Muscle layer of duodenum (tissue), 2 donors: Measurements from ENCODE around the gene TSPAN4.

ENCODE experiments used
- H3K27ac ChIP-seq: one replicate; pipeline ENCODE4 v1.7.0; 2013; ENCODE audit warnings: mild to moderate bottlenecking, low read length
- H3K27me3 ChIP-seq: one replicate; pipeline ENCODE4 v1.7.0; 2013; ENCODE audit warnings: low read depth, mild to moderate bottlenecking, control low read depth, low read length
- H3K36me3 ChIP-seq, 2 donors: one replicate each; pipeline ENCODE4 v1.7.0; 2013; ENCODE audit warnings: low read length in 2 of 2, control low read depth in 1 of 2, mild to moderate bottlenecking in 1 of 2; ENCODE audit not compliant: insufficient read depth in 2 of 2, control insufficient read depth in 1 of 2
- H3K4me1 ChIP-seq, 2 donors: one replicate each; pipeline ENCODE4 v1.7.0; 2013; ENCODE audit warnings: low read length in 2 of 2, mild to moderate bottlenecking in 2 of 2, control low read depth in 1 of 2, moderate library complexity in 1 of 2; ENCODE audit not compliant: insufficient read depth in 2 of 2, control insufficient read depth in 1 of 2
- H3K4me3 ChIP-seq, 2 donors: one replicate each; pipeline ENCODE4 v1.7.0; 2013; ENCODE audit warnings: low read length in 2 of 2, low read depth in 1 of 2, mild to moderate bottlenecking in 1 of 2
- H3K9me3 ChIP-seq, 2 donors: one replicate each; pipeline ENCODE4 v1.7.0; 2013; ENCODE audit warnings: low read length in 2 of 2, control low read depth in 1 of 2, mild to moderate bottlenecking in 1 of 2; ENCODE audit not compliant: control insufficient read depth in 1 of 2
- donor health status: healthy.

TSPAN4 gene, protein sequence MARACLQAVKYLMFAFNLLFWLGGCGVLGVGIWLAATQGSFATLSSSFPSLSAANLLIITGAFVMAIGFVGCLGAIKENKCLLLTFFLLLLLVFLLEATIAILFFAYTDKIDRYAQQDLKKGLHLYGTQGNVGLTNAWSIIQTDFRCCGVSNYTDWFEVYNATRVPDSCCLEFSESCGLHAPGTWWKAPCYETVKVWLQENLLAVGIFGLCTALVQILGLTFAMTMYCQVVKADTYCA

DNA sequence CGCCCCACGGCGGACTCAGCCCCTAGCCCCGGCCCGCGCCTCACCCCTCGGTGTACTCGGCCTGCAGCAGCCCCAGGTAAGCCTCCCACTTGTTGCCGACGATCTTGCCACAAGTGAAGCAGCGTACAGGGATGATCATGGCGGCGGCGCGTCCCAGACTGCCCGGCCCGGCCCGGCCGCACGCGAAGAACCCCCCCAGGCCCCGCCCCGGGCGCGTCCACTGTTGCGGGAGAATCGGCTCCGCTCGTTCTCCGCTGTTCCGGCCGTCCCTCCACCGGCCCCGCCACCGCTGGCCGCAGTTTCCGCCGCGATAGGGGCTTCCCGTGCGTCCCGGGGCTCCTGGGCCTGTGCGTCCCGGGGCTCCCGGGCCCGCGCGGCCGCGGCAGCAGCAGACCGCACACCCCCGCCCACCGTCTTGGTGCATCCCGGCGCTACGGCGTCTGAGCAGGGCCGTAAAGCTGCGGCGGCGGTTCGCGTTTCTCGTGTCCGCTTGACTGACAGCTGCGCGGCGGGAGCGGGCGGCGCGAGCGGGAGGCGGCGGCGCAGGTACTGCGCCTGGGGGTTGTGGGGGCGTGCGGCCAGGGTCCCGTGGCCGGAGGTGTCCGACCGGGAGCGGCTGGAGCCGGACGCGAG lies at the start of gene TSPAN4, which contains the start of gene POLR2L:
Gene TSPAN4 (plus strand): TSS at position 483 of the 633 bp plus-strand sequence. CDS start 7,453 bp downstream, outside the sequence.
Gene POLR2L (minus strand): TSS at position 160 of the 633 bp plus-strand sequence. CDS start 21 bp downstream, at position 139.
- H3K4me1 ChIP-seq = peaks cover 11 to 56% of the 10 kb centered on the region in 2 donors
- H3K4me3 ChIP-seq = peak within 1 kb of the TSS; percentile 74 to 99
- no peaks in the 10 kb centered on the region for H3K27me3 ChIP-seq
- H3K9me3 ChIP-seq = no peaks in the 10 kb centered on the region
- H3K36me3 ChIP-seq = peaks cover 10 to 32% of the 10 kb centered on the region in 2 donors
- peak within 1 kb of the TSS; percentile 45 for H3K27ac ChIP-seq

DNA sequence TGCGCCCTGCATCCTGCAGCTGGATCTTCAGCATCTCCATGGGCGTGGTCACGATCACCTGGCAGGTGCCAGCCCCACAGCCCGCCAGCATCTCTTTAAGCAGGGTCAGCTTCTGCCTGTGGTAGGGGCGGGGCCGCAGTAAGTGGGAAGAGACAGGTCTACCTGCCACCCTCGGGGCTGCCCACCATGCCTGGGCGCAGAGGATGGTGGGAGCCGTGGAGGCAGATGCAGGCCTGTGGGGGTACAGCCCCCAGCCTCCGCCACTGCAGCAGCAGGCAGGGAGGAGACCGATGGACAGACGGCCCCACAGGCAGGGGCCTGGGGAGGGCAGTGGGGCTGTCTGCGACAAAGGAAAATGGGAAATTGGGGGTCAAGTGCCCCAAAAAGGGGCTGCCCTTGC lies 49.8 kb upstream of the TSPAN4 start:
- Histone ChIP-seq H3K36me3 (peaks cover 0 to 20% of the 10 kb centered on the region in 2 donors), H3K27ac (no peak overlapping the region)

DNA sequence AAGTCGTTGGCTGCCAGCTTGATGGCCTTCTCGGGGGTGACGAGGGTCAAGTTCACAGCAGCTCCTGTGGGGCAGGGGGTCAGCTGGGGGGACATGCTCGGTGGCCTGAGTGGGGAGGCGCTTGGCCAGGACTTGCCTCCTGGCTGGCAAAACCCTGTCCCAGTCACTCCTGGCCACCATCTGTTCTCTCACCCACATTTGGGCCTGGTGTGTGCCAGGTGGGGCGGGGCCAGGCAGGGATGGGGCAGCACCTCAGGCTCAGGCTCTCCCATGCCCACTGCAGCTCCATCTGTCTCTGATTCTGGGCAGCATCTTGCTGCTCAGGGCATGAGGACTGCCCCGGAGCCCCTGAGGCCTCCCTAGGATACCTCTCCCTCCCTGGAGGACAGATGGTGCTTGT lies 49.1 kb upstream of the TSPAN4 start:
- Histone ChIP-seq H3K4me1 (peaks cover 7 to 37% of the 10 kb centered on the region in 2 donors), H3K27ac (no peak overlapping the region), H3K9me3 (no peaks in the 10 kb centered on the region), H3K4me3 (no peak overlapping the region), H3K36me3 (peaks cover 0 to 20% of the 10 kb centered on the region in 2 donors), H3K27me3 (peaks cover 7% of the 10 kb centered on the region)

More for the DNA sequence above, 49.8 kb upstream of the TSPAN4 start:
- Histone ChIP-seq H3K27me3 (peaks cover 7% of the 10 kb centered on the region), H3K9me3 (no peaks in the 10 kb centered on the region), H3K4me1 (peaks cover 7 to 34% of the 10 kb centered on the region in 2 donors), H3K4me3 (no peak overlapping the region)

DNA sequence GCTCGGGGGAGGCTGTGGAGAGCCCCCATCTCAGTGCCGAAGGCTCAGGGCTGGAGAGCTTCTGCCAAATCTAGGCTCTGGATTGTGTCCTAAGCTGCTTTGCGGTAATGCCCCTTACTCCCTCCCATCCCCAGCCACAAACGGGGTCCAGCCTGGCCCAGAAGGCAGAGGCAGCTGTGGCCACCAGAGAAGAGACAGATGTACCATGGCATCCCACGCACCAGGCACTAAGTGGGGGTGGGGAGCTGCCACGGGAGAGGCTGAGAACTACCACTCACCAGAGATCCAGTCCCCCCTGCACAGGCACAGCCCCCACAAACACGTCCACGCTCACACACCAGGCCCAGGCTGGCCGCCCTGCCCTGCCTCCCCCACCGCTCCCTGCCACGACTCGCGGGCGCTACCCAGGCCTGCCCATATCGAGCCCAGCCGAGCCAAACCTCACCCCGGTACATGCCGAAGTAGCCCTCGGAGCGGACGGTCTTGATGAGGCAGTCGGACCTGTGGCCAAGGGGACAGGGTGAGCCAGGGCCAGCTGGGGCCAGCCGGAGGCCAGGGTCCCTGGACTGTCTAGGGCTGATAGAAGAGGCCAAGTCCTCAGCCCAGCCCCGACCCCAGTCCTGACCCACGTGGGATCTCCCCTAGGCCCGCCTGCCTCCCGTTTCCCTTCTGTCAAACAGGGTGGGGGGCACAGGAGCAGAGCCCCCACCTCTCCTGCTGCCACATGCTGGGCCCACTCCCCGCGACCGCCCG lies 48.5 kb upstream of the TSPAN4 start:
- Histone ChIP-seq H3K27me3 (peaks cover 5% of the 10 kb centered on the region), H3K27ac (no peak overlapping the region), H3K36me3 (peaks cover 0 to 20% of the 10 kb centered on the region in 2 donors), H3K4me1 (peaks cover 7 to 34% of the 10 kb centered on the region in 2 donors), H3K4me3 (no peak overlapping the region), H3K9me3 (no peaks in the 10 kb centered on the region)

DNA sequence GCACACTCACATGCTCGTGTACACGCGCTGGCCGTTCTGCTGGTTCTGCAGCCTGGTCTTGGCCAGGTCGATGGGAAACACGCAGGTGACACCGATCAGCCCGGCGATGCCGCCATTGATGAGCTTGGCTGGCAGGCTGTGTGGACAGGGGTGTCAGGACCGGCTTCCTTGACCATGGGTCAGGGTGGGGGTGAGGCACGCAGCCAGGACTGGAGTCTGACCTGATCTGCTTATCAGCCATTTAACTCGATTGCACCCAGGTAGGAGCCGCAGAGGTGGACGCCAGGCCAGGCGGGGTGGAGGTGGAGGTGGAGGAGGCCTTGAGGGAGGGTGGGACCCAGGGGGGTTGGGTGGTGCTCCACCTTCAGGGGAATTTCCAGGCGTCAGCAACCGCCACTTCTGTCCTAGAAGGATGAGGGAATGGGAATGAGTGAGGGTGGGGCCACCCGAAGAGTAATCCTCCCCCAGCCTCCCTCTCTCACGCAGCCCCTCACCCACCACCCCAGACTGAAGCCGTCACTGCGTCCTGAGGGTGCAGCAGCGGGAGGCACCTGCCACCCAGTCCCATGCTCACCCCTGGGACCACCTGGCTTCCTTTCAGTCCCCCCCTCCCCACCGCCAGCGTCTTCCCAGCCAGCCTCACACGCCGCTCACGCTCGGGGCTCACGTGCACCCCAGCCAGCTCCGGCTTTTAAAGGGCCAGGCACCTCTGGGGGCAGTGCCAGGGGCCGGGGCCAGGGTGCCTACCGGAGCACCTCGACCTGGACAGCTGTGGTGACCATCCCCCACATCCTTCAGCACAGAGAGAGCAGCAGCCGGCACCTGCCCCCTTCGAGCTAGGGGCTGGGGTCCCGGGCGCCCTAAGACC lies 47.7 kb upstream of the TSPAN4 start:
- H3K4me1 ChIP-seq = peaks cover 7 to 29% of the 10 kb centered on the region in 2 donors
- H3K27ac ChIP-seq = no peak overlapping the region
- H3K4me3 ChIP-seq = peak overlapping the region in 1 of 2 donors; percentile 88
- peaks cover 0 to 21% of the 10 kb centered on the region in 2 donors for H3K36me3 ChIP-seq
- no peaks in the 10 kb centered on the region for H3K9me3 ChIP-seq
- H3K27me3 ChIP-seq = no peaks in the 10 kb centered on the region

DNA sequence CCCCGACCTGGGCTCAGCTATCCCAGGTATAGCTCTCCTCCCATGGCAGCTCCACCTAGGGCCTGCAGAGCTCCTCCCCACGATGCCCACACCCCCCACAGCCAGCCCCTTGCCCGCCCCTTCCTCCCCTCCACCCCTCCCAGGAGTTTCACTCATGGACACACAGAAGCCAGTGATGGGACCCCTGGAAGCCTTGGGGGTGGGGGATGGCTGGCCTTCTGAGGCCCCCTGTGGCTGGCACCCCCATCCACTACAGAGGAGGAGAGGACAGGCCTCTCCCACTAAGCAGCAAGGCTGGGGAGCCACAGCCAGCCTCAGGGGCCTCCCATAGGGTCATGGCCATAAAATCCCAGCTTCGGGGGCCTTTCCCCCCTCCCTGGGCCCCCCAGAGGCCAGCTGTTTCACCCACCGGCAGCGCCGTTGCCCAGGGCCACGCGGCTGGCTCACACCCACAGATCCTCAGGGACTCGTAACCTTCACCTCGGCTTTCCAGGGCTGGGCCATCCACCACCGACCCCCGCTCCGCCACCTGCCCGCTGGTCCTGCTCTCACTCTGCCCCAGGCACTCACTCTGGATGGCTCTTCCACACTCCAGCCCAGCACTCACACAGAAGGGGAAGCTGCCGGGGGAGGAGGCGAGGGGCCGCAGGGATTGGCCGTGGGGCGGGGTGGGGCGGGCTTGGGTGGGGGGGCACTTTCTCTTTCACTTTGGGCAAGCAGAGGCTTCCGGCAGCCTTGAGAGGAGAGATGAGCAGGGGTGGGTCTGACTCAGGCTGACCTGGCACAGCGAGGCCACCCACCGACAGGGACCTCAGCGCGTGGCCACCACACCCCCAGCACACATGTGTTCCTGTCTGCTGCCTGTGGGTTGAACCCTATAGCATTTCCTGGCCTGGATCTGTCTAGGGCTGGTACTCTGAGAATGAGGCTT lies 46.8 kb upstream of the TSPAN4 start:
- Histone ChIP-seq H3K4me3 (peak overlapping the region; percentile 80 to 88), H3K9me3 (no peaks in the 10 kb centered on the region), H3K27ac (peak overlapping the region; percentile 85), H3K4me1 (peaks cover 7 to 29% of the 10 kb centered on the region in 2 donors), H3K27me3 (no peaks in the 10 kb centered on the region), H3K36me3 (peaks cover 0 to 30% of the 10 kb centered on the region in 2 donors)

DNA sequence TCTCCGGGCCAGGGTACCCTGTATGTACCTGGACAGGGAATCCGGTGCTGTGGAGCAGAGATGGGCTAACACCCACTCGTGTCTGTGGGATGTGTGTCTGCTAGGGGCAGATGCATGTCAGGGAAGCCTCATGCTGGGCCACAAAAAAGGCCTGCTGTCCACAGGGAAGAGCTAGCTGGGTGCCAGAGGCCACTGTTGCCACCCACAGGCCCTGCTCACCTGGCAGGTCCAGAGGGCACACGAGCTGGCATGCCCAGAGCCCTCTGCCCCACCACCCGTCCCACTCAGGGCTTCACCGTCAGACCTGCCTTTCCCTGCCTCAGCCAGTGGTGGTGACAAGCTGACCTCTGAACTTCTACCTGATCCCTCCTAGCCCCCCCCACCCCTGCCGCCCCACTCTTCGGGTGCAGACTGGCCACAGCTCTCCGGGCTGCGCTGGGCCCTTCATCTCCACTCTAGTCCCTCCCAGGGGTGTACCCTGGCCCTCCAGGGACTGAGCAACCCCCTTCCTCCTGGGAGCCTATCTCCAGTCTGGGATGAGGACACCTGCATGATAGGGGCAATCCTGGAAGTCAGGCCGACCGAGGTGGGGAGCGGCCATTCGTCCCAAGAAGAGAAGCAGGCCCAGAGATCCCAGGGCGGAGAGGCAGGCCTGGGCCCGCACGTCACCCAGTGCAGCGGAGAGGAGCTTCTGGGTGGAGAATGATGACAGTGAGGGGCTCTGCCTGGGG lies 45.9 kb upstream of the TSPAN4 start:
- H3K36me3 ChIP-seq = peaks cover 0 to 34% of the 10 kb centered on the region in 2 donors
- peaks cover 7 to 29% of the 10 kb centered on the region in 2 donors for H3K4me1 ChIP-seq
- H3K27ac ChIP-seq = peak overlapping the region; percentile 85
- no peaks in the 10 kb centered on the region for H3K27me3 ChIP-seq
- peak overlapping the region; percentile 80 to 88 for H3K4me3 ChIP-seq
- H3K9me3 ChIP-seq = no peaks in the 10 kb centered on the region

DNA sequence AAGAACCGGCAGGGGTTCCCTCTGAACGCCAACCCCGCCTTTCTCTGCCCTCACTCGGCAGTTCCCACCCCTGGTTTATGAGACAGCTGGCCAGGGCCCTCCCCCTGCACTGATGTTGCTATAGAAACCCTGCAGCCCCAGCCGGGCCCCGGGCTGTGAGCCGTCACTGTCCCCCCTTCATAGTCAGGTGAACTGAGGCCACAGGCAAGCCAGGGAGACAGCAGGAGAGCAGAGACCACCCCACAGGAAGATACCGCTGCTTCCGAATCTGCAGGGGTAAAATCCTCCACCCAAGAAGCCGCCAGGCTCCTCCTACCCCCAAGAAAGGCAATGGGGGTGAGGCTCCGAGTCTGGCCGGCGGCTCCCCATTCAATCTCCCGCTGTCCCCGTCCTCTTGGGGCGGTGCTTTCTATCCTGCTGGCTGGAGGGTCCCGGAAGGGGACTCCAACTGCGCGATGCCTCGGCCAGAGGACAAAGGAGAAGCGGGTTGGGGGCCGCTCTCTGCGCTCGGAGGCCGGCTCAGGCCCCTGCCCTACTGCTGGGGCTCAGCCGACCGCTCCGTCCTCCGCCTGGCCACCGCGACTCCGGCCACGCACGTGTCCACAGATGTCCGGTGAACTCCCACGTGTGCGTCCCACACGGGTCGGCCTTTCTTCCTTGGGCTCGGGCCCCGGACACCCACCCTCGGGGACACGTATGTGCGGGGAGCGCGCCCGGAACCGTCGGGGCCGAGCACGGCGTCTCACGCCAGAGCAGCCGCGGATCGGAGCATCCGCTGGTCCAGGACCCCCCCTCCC lies 45.2 kb upstream of the TSPAN4 start:
- Histone ChIP-seq H3K9me3 (no peaks in the 10 kb centered on the region), H3K27ac (peak overlapping the region; percentile 85), H3K27me3 (no peaks in the 10 kb centered on the region), H3K4me1 (peaks cover 7 to 29% of the 10 kb centered on the region in 2 donors), H3K36me3 (peaks cover 0 to 31% of the 10 kb centered on the region in 2 donors), H3K4me3 (peak overlapping the region; percentile 80 to 88)

DNA sequence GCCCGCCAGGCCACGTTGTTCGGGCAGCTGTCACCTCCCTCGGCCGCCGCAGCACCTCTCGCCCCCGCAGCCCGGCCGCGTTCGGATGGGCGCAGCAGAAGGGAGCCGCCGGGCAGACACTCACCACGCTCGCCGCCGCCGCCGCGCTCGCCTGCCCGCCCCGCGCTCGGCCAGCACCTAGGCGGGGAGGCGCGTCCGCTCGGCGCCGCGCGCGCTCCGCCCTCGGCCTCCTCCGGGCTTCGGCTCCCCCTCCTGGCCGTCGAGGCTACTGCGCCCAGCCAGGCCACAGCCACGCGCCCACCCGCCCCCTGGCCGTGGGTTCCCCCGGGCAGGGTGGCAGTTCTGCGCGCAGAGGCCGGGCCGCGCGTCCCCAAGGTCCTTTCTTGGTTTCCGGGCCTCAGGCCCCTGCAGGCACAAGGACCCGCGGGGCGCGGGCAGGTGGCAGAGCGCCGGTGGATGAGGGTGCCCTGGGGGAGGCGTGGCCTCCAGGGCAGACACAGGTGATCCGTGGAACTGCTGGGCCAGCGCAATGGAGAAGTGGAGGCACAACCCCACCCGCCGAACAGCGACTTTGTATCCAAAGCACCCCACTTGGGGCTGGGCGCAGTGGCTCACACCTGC lies 44.4 kb upstream of the TSPAN4 start, which contains the start of gene SLC25A22:
Gene SLC25A22 (minus strand): TSS at position 189 of the 621 bp plus-strand sequence. CDS start 3,275 bp downstream, outside the sequence.
- Histone ChIP-seq H3K27me3 (no peaks in the 10 kb centered on the region), H3K4me3 (peak within 1 kb of the TSS; percentile 80 to 88), H3K9me3 (no peaks in the 10 kb centered on the region), H3K4me1 (peaks cover 7 to 29% of the 10 kb centered on the region in 2 donors), H3K36me3 (peaks cover 0 to 28% of the 10 kb centered on the region in 2 donors), H3K27ac (peak within 1 kb of the TSS; percentile 85)
